ENCODE data around the gene PPP1R9A.

PPP1R9A gene

DNA sequence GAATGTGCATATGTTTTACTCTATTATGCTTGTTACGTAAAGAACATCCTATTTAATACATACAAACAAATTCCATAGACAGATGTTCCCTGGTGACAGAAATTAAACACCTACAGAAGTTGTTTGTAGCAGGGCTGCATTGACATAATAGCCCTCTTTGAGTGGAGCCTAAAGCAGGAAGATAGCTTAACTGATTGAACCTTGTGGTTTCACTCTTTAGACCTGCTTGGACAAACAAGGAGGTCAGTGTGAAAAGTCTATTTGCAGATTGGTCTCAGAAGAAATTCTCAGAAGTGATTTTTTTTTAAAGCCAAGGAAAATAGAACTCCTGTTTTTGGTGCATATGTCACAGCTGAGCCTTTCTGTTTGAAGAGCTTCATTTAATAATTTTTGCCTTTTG, 121.3 kb downstream of the PPP1R9A start:
- no peak overlapping the region for H3K4me3 ChIP-seq (ENCODE audit: low read depth in 1 of 2, low read length in 2 of 2)
- no peak overlapping the region for H2AFZ ChIP-seq (ENCODE audit: low read depth, low read length)
- no peak overlapping the region for H3K9ac ChIP-seq (ENCODE audit: low read depth, low read length)
- no peak for DNase-seq
- no peaks in the 10 kb centered on the region for H3K36me3 ChIP-seq (ENCODE audit: insufficient read depth, low read length)
- no peak overlapping the region for H3K4me2 ChIP-seq (ENCODE audit: insufficient read depth, low read length)
- TF ChIP-seq CTCF (IDR thresholded peaks at IDR 0.05; ENCODE audit: borderline replicate concordance, extremely low read depth, low read length, poor library complexity, severe bottlenecking): no peak
- TF ChIP-seq EZH2 (IDR thresholded peaks at IDR 0.05; ENCODE audit: borderline replicate concordance, low read depth, low read length, severe bottlenecking): no peak
- H3K4me1 ChIP-seq (ENCODE audit: insufficient read depth, low read length): no peaks in the 10 kb centered on the region
- peaks cover 4% of the 10 kb centered on the region for H3K9me3 ChIP-seq (ENCODE audit: insufficient read depth, low read length, severe bottlenecking)
- H4K20me1 ChIP-seq (ENCODE audit: insufficient read depth, low read length): no peaks in the 10 kb centered on the region
- H3K27ac ChIP-seq (ENCODE audit: low read length): no peak overlapping the region
- ATAC-seq (ENCODE audit: insufficient read depth, low read depth): no peak
- no peaks in the 10 kb centered on the region for H3K27me3 ChIP-seq (ENCODE audit: insufficient read depth, low read length, poor library complexity)
- H3K79me2 ChIP-seq (ENCODE audit: insufficient read depth, low read length): no peaks in the 10 kb centered on the region

DNA sequence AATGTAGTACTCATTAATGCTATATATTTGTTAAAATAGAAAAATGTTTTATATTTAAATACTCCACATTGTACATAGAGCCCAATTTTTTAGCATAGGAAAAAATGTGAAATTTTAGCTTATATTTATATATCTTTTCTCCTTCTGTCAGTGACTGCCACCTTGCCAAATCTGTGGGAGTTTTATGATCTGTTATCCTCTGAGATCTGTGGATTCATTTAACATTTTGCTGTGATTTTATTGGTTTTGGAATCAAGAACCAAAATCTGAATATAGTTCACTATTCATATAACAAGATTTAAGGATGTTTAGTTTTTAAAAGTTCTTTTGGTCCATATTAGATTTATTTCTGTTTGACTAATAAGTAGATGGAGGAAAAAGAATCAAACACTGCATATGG, 127.9 kb downstream of the PPP1R9A start:
- Histone ChIP-seq H3K27me3 (ENCODE audit: insufficient read depth, low read length, poor library complexity) (peaks cover 4% of the 10 kb centered on the region), H2AFZ (ENCODE audit: low read depth, low read length) (no peak overlapping the region), H4K20me1 (ENCODE audit: insufficient read depth, low read length) (no peaks in the 10 kb centered on the region), H3K9me3 (ENCODE audit: insufficient read depth, low read length, severe bottlenecking) (no peaks in the 10 kb centered on the region), H3K4me2 (ENCODE audit: insufficient read depth, low read length) (no peak overlapping the region), H3K4me1 (ENCODE audit: insufficient read depth, low read length) (no peaks in the 10 kb centered on the region), H3K36me3 (ENCODE audit: insufficient read depth, low read length) (no peaks in the 10 kb centered on the region), H3K79me2 (ENCODE audit: insufficient read depth, low read length) (no peaks in the 10 kb centered on the region), H3K27ac (ENCODE audit: low read length) (no peak overlapping the region), H3K9ac (ENCODE audit: low read depth, low read length) (no peak overlapping the region), H3K4me3 (ENCODE audit: low read depth in 1 of 2, low read length in 2 of 2) (no peak overlapping the region)
- DNase-seq (no peak), ATAC-seq (ENCODE audit: insufficient read depth, low read depth) (no peak)
- TF ChIP-seq EZH2 (IDR thresholded peaks at IDR 0.05; ENCODE audit: borderline replicate concordance, low read depth, low read length, severe bottlenecking) (no peak), CTCF (IDR thresholded peaks at IDR 0.05; ENCODE audit: borderline replicate concordance, extremely low read depth, low read length, poor library complexity, severe bottlenecking) (no peak)

DNA sequence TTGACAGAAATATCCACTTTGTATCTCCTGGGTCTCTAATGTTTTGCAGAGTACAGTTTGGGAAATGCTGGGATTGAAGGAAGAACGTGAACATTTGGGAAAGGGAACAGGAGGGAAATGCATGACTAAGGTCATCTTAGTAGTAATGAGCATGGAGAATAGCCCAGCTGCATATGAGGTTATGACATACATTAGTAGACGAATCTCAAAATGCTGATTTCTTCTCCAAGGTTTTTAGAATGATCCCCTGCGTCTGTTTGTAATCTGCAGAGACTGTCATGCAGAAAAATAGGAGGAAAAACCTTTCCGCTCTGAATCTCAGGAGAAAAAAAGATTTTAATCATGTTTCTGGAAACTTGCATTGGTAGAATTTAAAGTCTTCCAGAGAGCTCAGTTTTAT, 133.6 kb downstream of the PPP1R9A start:
- DNase-seq (no peak), ATAC-seq (ENCODE audit: insufficient read depth, low read depth) (no peak)
- Histone ChIP-seq H3K36me3 (ENCODE audit: insufficient read depth, low read length) (no peaks in the 10 kb centered on the region), H3K4me3 (ENCODE audit: low read depth in 1 of 2, low read length in 2 of 2) (no peak overlapping the region), H3K79me2 (ENCODE audit: insufficient read depth, low read length) (no peaks in the 10 kb centered on the region), H3K27ac (ENCODE audit: low read length) (no peak overlapping the region), H3K27me3 (ENCODE audit: insufficient read depth, low read length, poor library complexity) (peaks cover 4% of the 10 kb centered on the region), H3K9ac (ENCODE audit: low read depth, low read length) (no peak overlapping the region), H3K4me1 (ENCODE audit: insufficient read depth, low read length) (no peaks in the 10 kb centered on the region), H3K4me2 (ENCODE audit: insufficient read depth, low read length) (no peak overlapping the region), H3K9me3 (ENCODE audit: insufficient read depth, low read length, severe bottlenecking) (no peaks in the 10 kb centered on the region), H2AFZ (ENCODE audit: low read depth, low read length) (no peak overlapping the region), H4K20me1 (ENCODE audit: insufficient read depth, low read length) (no peaks in the 10 kb centered on the region)
- TF ChIP-seq EZH2 (IDR thresholded peaks at IDR 0.05; ENCODE audit: borderline replicate concordance, low read depth, low read length, severe bottlenecking): no peak
- no peak for TF ChIP-seq CTCF (IDR thresholded peaks at IDR 0.05; ENCODE audit: borderline replicate concordance, extremely low read depth, low read length, poor library complexity, severe bottlenecking)
